Smooth muscle cell (in vitro differentiated cells): ENCODE data around the gene CDON. TPM values are rescaled to one million over a fixed set of nuclear protein-coding genes. Genes with fewer than 3 reads are reported as not detected.

Experiments
- DNase-seq: peaks from one replicate; lab custom pipeline; 2025; ENCODE audit not compliant: unreplicated experiment; lab: John Stamatoyannopoulos, UW
- H2AFZ ChIP-seq: fragments of 200-600 bp; sonication (generic); 2 replicates; pipeline ENCODE4 v1.6.0; 2016; ENCODE audit warnings: antibody characterized with exemption, low read depth, mild to moderate bottlenecking
- H3F3A ChIP-seq: fragments of 200-600 bp; sonication (generic); 2 replicates; pipeline ENCODE4 v1.6.0; 2017; ENCODE audit warnings: antibody characterized with exemption, low read depth
- H3K27ac ChIP-seq: fragments of 200-600 bp; sonication (generic); 2 replicates; pipeline ENCODE4 v1.5.1; 2016; ENCODE audit warnings: low read depth, mild to moderate bottlenecking
- H3K27me3 ChIP-seq: fragments of 200-600 bp; sonication (generic); 2 replicates; pipeline ENCODE4 v1.6.1; 2016; ENCODE audit warnings: low read depth, mild to moderate bottlenecking
- H3K36me3 ChIP-seq: fragments of 200-600 bp; sonication (generic); 2 replicates; pipeline ENCODE4 v1.5.1; 2016; ENCODE audit warnings: low read depth
- H3K4me1 ChIP-seq: fragments of 200-600 bp; sonication (generic); 2 replicates; pipeline ENCODE4 v1.5.1; 2016; ENCODE audit warnings: low read depth
- H3K4me2 ChIP-seq: fragments of 200-600 bp; sonication (generic); 2 replicates; pipeline ENCODE4 v1.6.0; 2016; ENCODE audit warnings: mild to moderate bottlenecking
- H3K4me3 ChIP-seq: fragments of 200-600 bp; sonication (generic); 2 replicates; pipeline ENCODE4 v1.5.1; 2016; ENCODE audit warnings: mild to moderate bottlenecking
- H3K79me2 ChIP-seq: fragments of 200-600 bp; sonication (generic); 2 replicates; pipeline ENCODE4 v1.6.0; 2016; ENCODE audit warnings: low read depth, mild to moderate bottlenecking
- H3K9ac ChIP-seq: fragments of 200-600 bp; sonication (generic); 2 replicates; pipeline ENCODE4 v1.6.0; 2016; ENCODE audit warnings: low read depth
- H3K9me3 ChIP-seq: fragments of 200-600 bp; sonication (generic); replicated peaks from 2 replicates; pipeline ENCODE4 v1.5.1; 2016; ENCODE audit warnings: low read depth
- H4K20me1 ChIP-seq: fragments of 200-600 bp; sonication (generic); 2 replicates; pipeline ENCODE4 v1.6.0; 2016; ENCODE audit warnings: low read depth
- WGBS: methylation state at CpG from one replicate; pipeline ENCODE4 v1.1.7; 2016; ENCODE audit warnings: low lambda C conversion rate; 5-methylcytosine and 5-hydroxymethylcytosine counted together
- polyA plus RNA-seq: library from polyadenylated mRNA; unstranded; fragments of >200 nt; fragmentation: Nextera tagmentation; extraction: Ambion mirVana; gene quantifications from 2 replicates; pipeline ENCODE4 v1.2.1, GENCODE V29; 2016
- total RNA-seq: library from RNA; depleted of rRNA; stranded (reverse); fragments of >200 nt; gene quantifications from 2 replicates; pipeline ENCODE4 v1.2.3, GENCODE V29; 2014
- TF ChIP-seq, protein P1 (sequence below): fragments of 200-600 bp; sonication (generic); IDR thresholded peaks from 2 replicates; pipeline ENCODE4 v1.5.1; 2017; ENCODE audit warnings: borderline replicate concordance, mild to moderate bottlenecking, antibody characterized with exemption; ENCODE audit not compliant: insufficient read depth, poor library complexity, severe bottlenecking

The CDON gene
- total and polyA plus RNA-seq, 2 experiments from 2014 or later: 1.6 to 14.8 TPM

DNA sequence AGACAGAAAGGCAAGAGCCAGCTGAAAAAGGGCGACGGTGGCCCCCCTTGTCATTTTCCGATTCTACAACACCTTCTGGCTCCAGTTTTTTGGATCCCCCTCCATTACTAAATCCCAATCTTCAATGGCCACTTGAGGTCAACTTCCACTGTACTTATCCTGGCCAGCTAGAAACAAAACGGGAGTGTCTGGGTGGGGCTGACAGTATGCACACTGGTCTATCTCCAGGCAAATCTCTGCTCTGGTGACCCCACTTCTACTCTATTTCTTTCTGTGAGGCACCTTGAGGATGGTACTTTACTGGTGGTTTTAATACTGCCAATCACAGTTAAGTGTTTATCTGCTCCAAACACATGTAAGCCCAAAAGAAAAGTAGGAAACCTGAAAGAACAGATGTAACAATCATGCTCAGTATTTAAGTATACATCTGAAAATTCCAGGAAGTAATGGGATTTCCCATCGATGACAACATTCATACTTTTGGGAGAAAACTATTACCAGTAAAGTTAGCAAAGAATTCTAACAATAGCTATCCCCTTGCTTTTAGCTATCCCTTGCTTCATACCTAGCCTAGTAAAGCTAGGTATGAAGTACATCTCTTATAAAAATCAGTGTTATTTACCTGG lies 16.0 kb downstream of the CDON start:
- no peak for DNase-seq
- peaks cover 5% of the 10 kb centered on the region for H3K79me2 ChIP-seq
- H3K36me3 ChIP-seq: no peaks in the 10 kb centered on the region
- no peaks in the 10 kb centered on the region for H3K9me3 ChIP-seq
- TF ChIP-seq, protein P1, sequence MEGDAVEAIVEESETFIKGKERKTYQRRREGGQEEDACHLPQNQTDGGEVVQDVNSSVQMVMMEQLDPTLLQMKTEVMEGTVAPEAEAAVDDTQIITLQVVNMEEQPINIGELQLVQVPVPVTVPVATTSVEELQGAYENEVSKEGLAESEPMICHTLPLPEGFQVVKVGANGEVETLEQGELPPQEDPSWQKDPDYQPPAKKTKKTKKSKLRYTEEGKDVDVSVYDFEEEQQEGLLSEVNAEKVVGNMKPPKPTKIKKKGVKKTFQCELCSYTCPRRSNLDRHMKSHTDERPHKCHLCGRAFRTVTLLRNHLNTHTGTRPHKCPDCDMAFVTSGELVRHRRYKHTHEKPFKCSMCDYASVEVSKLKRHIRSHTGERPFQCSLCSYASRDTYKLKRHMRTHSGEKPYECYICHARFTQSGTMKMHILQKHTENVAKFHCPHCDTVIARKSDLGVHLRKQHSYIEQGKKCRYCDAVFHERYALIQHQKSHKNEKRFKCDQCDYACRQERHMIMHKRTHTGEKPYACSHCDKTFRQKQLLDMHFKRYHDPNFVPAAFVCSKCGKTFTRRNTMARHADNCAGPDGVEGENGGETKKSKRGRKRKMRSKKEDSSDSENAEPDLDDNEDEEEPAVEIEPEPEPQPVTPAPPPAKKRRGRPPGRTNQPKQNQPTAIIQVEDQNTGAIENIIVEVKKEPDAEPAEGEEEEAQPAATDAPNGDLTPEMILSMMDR: no peak
- H3K27ac ChIP-seq: no peak overlapping the region
- 89% methylated on average over 5 of the region's 5 CpGs for WGBS
- no peaks in the 10 kb centered on the region for H4K20me1 ChIP-seq
- H3K9ac ChIP-seq: no peak overlapping the region
- H3F3A ChIP-seq: no peaks in the 10 kb centered on the region
- H3K27me3 ChIP-seq: no peaks in the 10 kb centered on the region
- H3K4me3 ChIP-seq: no peak overlapping the region
- no peak overlapping the region for H3K4me2 ChIP-seq
- H3K4me1 ChIP-seq: peaks cover 6% of the 10 kb centered on the region
- no peak overlapping the region for H2AFZ ChIP-seq

DNA sequence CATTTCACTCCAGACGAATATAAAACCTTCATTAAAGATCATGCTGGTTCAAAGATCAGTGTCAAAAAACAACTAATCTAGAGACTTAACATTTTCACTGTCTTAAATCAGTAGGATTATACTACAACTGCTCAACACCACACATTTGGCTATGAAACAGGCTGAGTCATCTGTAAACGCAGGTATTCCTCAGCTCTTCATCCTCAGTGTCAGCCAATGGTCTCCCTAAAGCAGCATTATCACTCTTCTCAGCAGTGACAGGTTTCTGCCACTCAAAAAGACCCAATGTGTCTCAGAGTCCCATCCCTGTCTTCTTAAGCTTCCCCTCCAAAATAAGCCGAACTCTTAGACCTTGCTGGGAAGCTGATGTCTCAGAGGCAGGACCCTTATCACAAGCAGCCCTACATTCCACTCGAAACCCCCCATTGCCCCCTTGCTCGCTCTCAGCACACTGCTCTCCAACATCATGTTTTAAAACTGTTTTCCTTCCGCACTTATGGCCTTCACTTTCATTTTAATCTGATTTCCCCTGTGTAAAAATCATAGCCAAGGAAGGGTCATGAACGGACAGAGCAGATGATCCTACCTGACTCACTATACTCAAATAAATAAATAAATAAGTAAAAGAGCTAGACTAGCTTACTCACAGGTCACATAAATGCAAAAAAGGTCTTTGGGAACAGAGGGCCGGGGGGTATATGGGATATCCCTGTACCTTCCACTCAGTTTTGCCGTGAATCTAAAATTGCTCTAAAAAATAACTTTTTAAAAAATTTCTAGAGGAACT lies 23.0 kb downstream of the CDON start:
- TF ChIP-seq, protein P1: no peak
- Histone ChIP-seq H4K20me1 (no peaks in the 10 kb centered on the region), H3K36me3 (no peaks in the 10 kb centered on the region), H2AFZ (no peak overlapping the region), H3K4me2 (no peak overlapping the region), H3K79me2 (peaks cover 5% of the 10 kb centered on the region), H3K27me3 (no peaks in the 10 kb centered on the region), H3K4me1 (peaks cover 4% of the 10 kb centered on the region), H3K4me3 (no peak overlapping the region), H3F3A (no peaks in the 10 kb centered on the region), H3K9ac (no peak overlapping the region), H3K9me3 (no peaks in the 10 kb centered on the region), H3K27ac (no peak overlapping the region)
- no peak for DNase-seq
- 84% methylated on average over 9 of the region's 9 CpGs for WGBS

DNA sequence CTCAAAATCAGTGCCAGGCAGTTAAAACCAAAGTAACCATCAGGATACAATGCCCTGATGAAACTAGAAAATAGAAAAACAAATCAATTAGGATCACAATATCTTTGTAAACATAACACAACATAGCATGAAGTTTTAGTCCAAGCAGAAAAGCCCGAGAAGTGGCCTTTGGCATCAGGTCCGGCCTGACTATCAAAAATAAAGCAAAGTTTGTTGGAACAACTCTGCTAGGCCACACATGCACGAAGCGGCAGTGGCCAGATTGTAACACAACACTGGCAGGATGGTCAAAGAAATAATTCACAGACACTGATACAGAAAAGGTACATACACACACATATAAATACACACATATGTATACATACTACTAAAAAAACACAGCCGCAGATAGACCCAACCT lies 26.9 kb downstream of the CDON start:
- DNase-seq: no peak
- Histone ChIP-seq H3K27ac (no peak overlapping the region), H4K20me1 (no peaks in the 10 kb centered on the region), H3K4me2 (no peak overlapping the region), H3K36me3 (no peaks in the 10 kb centered on the region), H2AFZ (no peak overlapping the region), H3F3A (no peaks in the 10 kb centered on the region), H3K4me1 (peaks cover 17% of the 10 kb centered on the region), H3K79me2 (peaks cover 5% of the 10 kb centered on the region), H3K9ac (no peak overlapping the region), H3K27me3 (no peaks in the 10 kb centered on the region), H3K4me3 (no peak overlapping the region), H3K9me3 (no peaks in the 10 kb centered on the region)
- 95% methylated on average over 5 of the region's 5 CpGs for WGBS
- TF ChIP-seq, protein P1: no peak
